T-helper 1 cell treated with Interleukin-12 subunit alpha and Interleukin-12 subunit beta and Interleukin-4 antibody, amounts not matched to agents 30 μg/mL and 1 μg/mL, for 36 hours (primary cell): ENCODE results near the gene PERM1.
A peak's percentile ranks its signal among the peaks of the same experiment; 100 is the strongest.

Experiments used
- H3K27ac Mint-ChIP-seq: one replicate; pipeline ENCODE4 v1.8.0; 2021; ENCODE audit warnings: mild to moderate bottlenecking, mixed read lengths
- H3K27me3 Mint-ChIP-seq: one replicate; pipeline ENCODE4 v1.8.0; 2021; ENCODE audit warnings: low read depth, mixed read lengths
- H3K36me3 Mint-ChIP-seq: one replicate; pipeline ENCODE4 v1.8.0; 2021; ENCODE audit warnings: low read depth, mixed read lengths
- H3K4me1 Mint-ChIP-seq: one replicate; pipeline ENCODE4 v1.8.0; 2021; ENCODE audit warnings: low read depth, mixed read lengths
- H3K4me3 Mint-ChIP-seq: one replicate; pipeline ENCODE4 v1.8.0; 2021; ENCODE audit warnings: mild to moderate bottlenecking, moderate library complexity, mixed read lengths
- H3K9me3 Mint-ChIP-seq: one replicate; pipeline ENCODE4 v1.8.0; 2021; ENCODE audit warnings: mixed read lengths

The PERM1 gene

GRCh38 chr1:928825-929661 lies 52.9 kb downstream of the PERM1 start:
- no peaks in the 10 kb centered on the region for H3K9me3 Mint-ChIP-seq
- H3K36me3 Mint-ChIP-seq, result no peaks in the 10 kb centered on the region
- no peaks in the 10 kb centered on the region for H3K4me1 Mint-ChIP-seq
- no peak overlapping the region for H3K4me3 Mint-ChIP-seq
- no peak overlapping the region for H3K27ac Mint-ChIP-seq
- H3K27me3 Mint-ChIP-seq, result peaks cover 28% of the 10 kb centered on the region

- no peak overlapping the region for H3K27ac Mint-ChIP-seq
Observed at GRCh38 chr1:927748-928147, 54.1 kb downstream of the PERM1 start.

GRCh38 chr1:927234-927633 lies 54.7 kb downstream of the PERM1 start:
- Mint-ChIP-seq H3K36me3 (no peaks in the 10 kb centered on the region), H3K27me3 (peaks cover 41% of the 10 kb centered on the region), H3K9me3 (no peaks in the 10 kb centered on the region), H3K4me1 (peaks cover 3% of the 10 kb centered on the region), H3K27ac (no peak overlapping the region), H3K4me3 (no peak overlapping the region)

More at GRCh38 chr1:927748-928147, 54.1 kb downstream of the PERM1 start:
- no peaks in the 10 kb centered on the region for H3K9me3 Mint-ChIP-seq
- peaks cover 36% of the 10 kb centered on the region for H3K27me3 Mint-ChIP-seq
- peaks cover 3% of the 10 kb centered on the region for H3K4me1 Mint-ChIP-seq
- no peaks in the 10 kb centered on the region for H3K36me3 Mint-ChIP-seq
- no peak overlapping the region for H3K4me3 Mint-ChIP-seq

GRCh38 chr1:925561-926421 lies 56.1 kb downstream of the PERM1 start:
- H3K27ac Mint-ChIP-seq, result peak overlapping the region; percentile 49
- H3K36me3 Mint-ChIP-seq, result no peaks in the 10 kb centered on the region
- H3K4me3 Mint-ChIP-seq, result no peak overlapping the region
- H3K9me3 Mint-ChIP-seq, result no peaks in the 10 kb centered on the region
- peaks cover 44% of the 10 kb centered on the region for H3K27me3 Mint-ChIP-seq
- peaks cover 3% of the 10 kb centered on the region for H3K4me1 Mint-ChIP-seq
